HepG2 (cell line): ENCODE data around the gene P2RX2.

ENCODE experiments used
- ASH2L ChIP-seq: fragments of 300-600, 200-600 bp; sonication (generic); IDR thresholded peaks from 2 replicates; pipeline ENCODE4 v1.7.0; 2017; ENCODE audit warnings: low read depth, mild to moderate bottlenecking, moderate library complexity, mixed read lengths, low read length; ENCODE audit not compliant: insufficient read length
- CBFB ChIP-seq: sonication (generic); formaldehyde crosslinking; IDR thresholded peaks from 2 replicates; pipeline ENCODE4 v1.4.0; 2020; ENCODE audit warnings: missing genetic modification reagents
- CEBPB ChIP-seq: IDR thresholded peaks from 2 replicates; pipeline ENCODE4 v1.6.1; 2011; ENCODE audit warnings: low read depth, low read length, improper control_type of control experiment, borderline replicate concordance
- CTCF ChIP-seq: sonication (generic); formaldehyde crosslinking; IDR thresholded peaks from 2 replicates; pipeline ENCODE4 v1.5.0; 2020; ENCODE audit warnings: mild to moderate bottlenecking, missing genetic modification reagents, moderate library complexity
- JUN ChIP-seq: sonication (generic); formaldehyde crosslinking; IDR thresholded peaks from 2 replicates; pipeline ENCODE4 v1.4.0; 2020; ENCODE audit warnings: mild to moderate bottlenecking, missing genetic modification reagents
- POLR2AphosphoS5 ChIP-seq: IDR thresholded peaks from 2 replicates; pipeline ENCODE4 v1.6.1; 2012; ENCODE audit warnings: low read depth, low read length
- RBFOX2 ChIP-seq: fragments of 200-400 bp; formaldehyde crosslinking; IDR thresholded peaks from 2 replicates; pipeline ENCODE4 v1.6.1; 2017; ENCODE audit warnings: low read depth, mild to moderate bottlenecking, low read length
- RELA ChIP-seq: sonication (generic); formaldehyde crosslinking; IDR thresholded peaks from 2 replicates; pipeline ENCODE4 v1.4.0; 2020; ENCODE audit warnings: missing genetic modification reagents
- ZFX ChIP-seq: sonication (generic); formaldehyde crosslinking; IDR thresholded peaks from 2 replicates; pipeline ENCODE4 v1.4.0; 2020; ENCODE audit warnings: mild to moderate bottlenecking, low read depth, missing genetic modification reagents, moderate library complexity
- ZNF589 ChIP-seq: sonication (generic); formaldehyde crosslinking; conservative IDR thresholded peaks from 2 replicates; pipeline ENCODE4 v1.8.0; 2022; ENCODE audit warnings: mild to moderate bottlenecking, moderate library complexity, missing genetic modification reagents
- TF ChIP-seq, protein P1 (sequence below): sonication (generic); formaldehyde crosslinking; IDR thresholded peaks from 2 replicates; pipeline ENCODE4 v1.8.0; 2022; ENCODE audit warnings: missing genetic modification reagents, mild to moderate bottlenecking, borderline replicate concordance
- TF ChIP-seq, protein P2 (sequence below): IDR thresholded peaks from 2 replicates; pipeline ENCODE4 v1.6.1; 2012; ENCODE audit warnings: inconsistent platforms

DNA sequence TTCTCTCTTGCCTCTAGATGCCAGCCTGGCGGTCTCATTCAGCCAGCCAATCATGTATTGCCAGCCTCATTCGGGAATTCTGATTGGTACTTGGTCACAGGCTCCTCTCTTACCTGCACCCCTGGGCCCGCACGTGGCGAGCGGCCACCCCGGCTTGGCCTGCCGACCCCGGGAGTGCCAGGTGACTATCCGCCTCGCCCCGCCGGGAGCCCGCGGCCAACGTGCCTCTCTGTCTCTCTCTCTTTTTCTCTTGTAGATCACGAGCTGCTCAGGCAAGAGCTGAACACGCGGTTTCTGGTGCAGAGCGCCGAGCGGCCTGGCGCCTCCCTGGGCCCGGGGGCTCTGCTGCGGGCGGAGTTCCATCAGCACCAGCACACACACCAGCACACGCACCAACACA is 47.5 kb upstream of the P2RX2 start:
- TF ChIP-seq, protein P1, sequence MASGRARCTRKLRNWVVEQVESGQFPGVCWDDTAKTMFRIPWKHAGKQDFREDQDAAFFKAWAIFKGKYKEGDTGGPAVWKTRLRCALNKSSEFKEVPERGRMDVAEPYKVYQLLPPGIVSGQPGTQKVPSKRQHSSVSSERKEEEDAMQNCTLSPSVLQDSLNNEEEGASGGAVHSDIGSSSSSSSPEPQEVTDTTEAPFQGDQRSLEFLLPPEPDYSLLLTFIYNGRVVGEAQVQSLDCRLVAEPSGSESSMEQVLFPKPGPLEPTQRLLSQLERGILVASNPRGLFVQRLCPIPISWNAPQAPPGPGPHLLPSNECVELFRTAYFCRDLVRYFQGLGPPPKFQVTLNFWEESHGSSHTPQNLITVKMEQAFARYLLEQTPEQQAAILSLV, result no peak
- TF ChIP-seq RBFOX2, result no peak
- TF ChIP-seq CBFB (CRISPR knock-in tag), result no peak
- TF ChIP-seq CEBPB, result no peak
- TF ChIP-seq RELA (CRISPR knock-in tag), result no peak
- TF ChIP-seq POLR2AphosphoS5, result no peak
- TF ChIP-seq ZFX (CRISPR knock-in tag), result no peak
- TF ChIP-seq, protein P2, sequence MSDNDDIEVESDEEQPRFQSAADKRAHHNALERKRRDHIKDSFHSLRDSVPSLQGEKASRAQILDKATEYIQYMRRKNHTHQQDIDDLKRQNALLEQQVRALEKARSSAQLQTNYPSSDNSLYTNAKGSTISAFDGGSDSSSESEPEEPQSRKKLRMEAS, result no peak
- TF ChIP-seq JUN (CRISPR knock-in tag), result no peak
- no peak for TF ChIP-seq CTCF
- no peak for TF ChIP-seq ZNF589 (CRISPR knock-in tag)
- TF ChIP-seq ASH2L, result no peak
